ENCODE measurements around the gene CTNNA3. TPM values are rescaled to one million over a fixed set of nuclear protein-coding genes. Genes with fewer than 3 reads are reported as not detected.

Gene CTNNA3
- total and polyA plus RNA-seq, 4 experiments from 2014 or later = not detected

DNA sequence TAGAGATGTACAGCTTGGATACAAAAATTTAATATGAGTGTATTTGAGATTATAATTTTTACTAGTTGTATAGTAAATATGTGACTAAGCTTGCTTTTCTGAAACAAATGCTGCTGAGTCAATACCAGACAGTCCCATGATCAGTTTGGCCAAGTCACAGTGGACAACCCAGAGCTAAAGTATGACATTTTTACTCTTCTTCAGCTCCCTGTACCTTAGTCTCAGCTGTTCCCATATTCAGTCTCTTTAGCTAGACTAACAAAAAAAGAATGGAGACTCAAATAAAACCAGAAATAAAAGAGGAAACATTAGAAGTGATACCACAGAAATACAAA, 189.3 kb downstream of the CTNNA3 start:
- Histone ChIP-seq H3K27me3 (ENCODE audit: insufficient read depth, low read length) (no peaks in the 10 kb centered on the region), H3K4me1 (ENCODE audit: insufficient read depth, low read length) (no peaks in the 10 kb centered on the region), H3K4me3 (ENCODE audit: low read length in 2 of 2) (no peak overlapping the region), H3K27ac (ENCODE audit: low read depth, low read length) (no peak overlapping the region), H3K9me3 (ENCODE audit: control insufficient read depth in 1 of 2, low read length in 2 of 2) (no peaks in the 10 kb centered on the region), H3K36me3 (ENCODE audit: insufficient read depth, low read length) (no peaks in the 10 kb centered on the region)
- ChIA-PET POLR2A (ENCODE audit: partially characterized antibody) (no interaction called here), CTCF (ENCODE audit: partially characterized antibody) (interaction anchor here (1.2 to 2.8 kb wide), 3 partner anchors 13 to 19 kb away, joined by 3 to 15 read pairs (median 3); no protein-coding TSS in a partner anchor)
- Mint-ChIP-seq H3K36me3 (no peaks in the 10 kb centered on the region), H3K4me3 (no peak overlapping the region), H3K4me1 (no peaks in the 10 kb centered on the region), H3K9me3 (peaks cover 0 to 5% (median 0%) of the 10 kb centered on the region in 8 donors), H3K27me3 (peaks cover 0 to under 1% of the 10 kb centered on the region in 2 donors), H3K27ac (no peak overlapping the region)
- no peak for DNase-seq
- intact Hi-C loops (cut with micrococcal nuclease) = no loop called here

DNA sequence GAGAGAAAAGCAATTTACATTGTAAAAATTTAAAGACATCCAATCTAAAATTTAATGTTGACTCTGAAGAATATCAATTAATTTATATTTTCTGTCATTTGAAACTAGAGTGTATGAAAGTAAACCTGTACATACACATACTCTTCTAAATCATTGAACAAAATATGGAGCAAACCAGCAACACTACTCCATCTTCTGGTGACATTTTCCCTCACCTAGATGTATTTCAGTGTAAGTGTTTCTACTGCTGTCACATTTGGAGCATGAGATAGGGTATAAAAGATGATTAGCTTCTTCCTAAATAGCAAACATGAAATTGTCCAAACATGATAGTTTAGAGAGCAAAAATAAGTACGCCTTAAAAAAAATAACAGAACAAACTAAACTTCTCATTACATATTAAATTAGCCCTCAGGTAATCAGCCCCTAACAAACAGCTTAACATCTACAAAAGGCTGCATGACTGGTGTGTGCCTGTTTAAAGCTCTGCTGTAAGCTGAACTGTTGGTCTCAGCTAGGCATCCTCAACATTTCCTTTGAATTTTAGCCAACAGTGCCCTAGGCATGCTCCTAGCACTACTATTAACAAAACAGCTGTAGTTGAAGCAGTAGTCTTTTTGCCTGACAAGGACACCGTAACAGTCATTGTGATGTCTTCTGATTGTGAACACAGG, 189.8 kb downstream of the CTNNA3 start:
- Histone ChIP-seq H3K4me1 (ENCODE audit: insufficient read depth, low read length) (no peaks in the 10 kb centered on the region), H3K27me3 (ENCODE audit: insufficient read depth, low read length) (no peaks in the 10 kb centered on the region), H3K4me3 (ENCODE audit: low read length in 2 of 2) (no peak overlapping the region), H3K36me3 (ENCODE audit: insufficient read depth, low read length) (no peaks in the 10 kb centered on the region), H3K9me3 (ENCODE audit: control insufficient read depth in 1 of 2, low read length in 2 of 2) (no peaks in the 10 kb centered on the region), H3K27ac (ENCODE audit: low read depth, low read length) (no peak overlapping the region)
- Mint-ChIP-seq H3K36me3 (no peaks in the 10 kb centered on the region), H3K27ac (no peak overlapping the region), H3K27me3 (no peaks in the 10 kb centered on the region), H3K4me1 (no peaks in the 10 kb centered on the region), H3K4me3 (no peak overlapping the region), H3K9me3 (peaks cover 0 to 5% (median 0%) of the 10 kb centered on the region in 8 donors)
- POLR2A ChIA-PET (ENCODE audit: partially characterized antibody) = no interaction called here
- intact Hi-C loops (cut with micrococcal nuclease) = no loop called here
- CTCF ChIA-PET (ENCODE audit: partially characterized antibody) = interaction anchor here (1.2 to 2.8 kb wide), 3 partner anchors 14 to 20 kb away, joined by 3 to 15 read pairs (median 3); no protein-coding TSS in a partner anchor
- no peak for DNase-seq

- intact Hi-C loops (cut with micrococcal nuclease) = no loop called here
- H3K36me3 ChIP-seq (ENCODE audit: insufficient read depth, low read length) = no peaks in the 10 kb centered on the region
Measured at GRCh38 chr10:67492317-67493019, 203.5 kb downstream of the CTNNA3 start.

GRCh38 chr10:67487906-67488619, 207.9 kb downstream of the CTNNA3 start:
- ChIA-PET CTCF (ENCODE audit: partially characterized antibody) (no interaction called here), POLR2A (ENCODE audit: partially characterized antibody) (no interaction called here)

More at GRCh38 chr10:67492317-67493019, 203.5 kb downstream of the CTNNA3 start:
- Mint-ChIP-seq H3K36me3 (no peaks in the 10 kb centered on the region), H3K9me3 (peaks cover 0 to under 1% (median 0%) of the 10 kb centered on the region in 8 donors), H3K4me3 (no peak overlapping the region), H3K27me3 (no peaks in the 10 kb centered on the region), H3K27ac (no peak overlapping the region), H3K4me1 (no peaks in the 10 kb centered on the region)
- POLR2A ChIA-PET (ENCODE audit: partially characterized antibody) = no interaction called here
- Histone ChIP-seq H3K4me3 (ENCODE audit: low read length in 2 of 2) (no peak overlapping the region), H3K27me3 (ENCODE audit: insufficient read depth, low read length) (no peaks in the 10 kb centered on the region), H3K9me3 (ENCODE audit: control insufficient read depth in 1 of 2, low read length in 2 of 2) (no peaks in the 10 kb centered on the region), H3K4me1 (ENCODE audit: insufficient read depth, low read length) (no peaks in the 10 kb centered on the region), H3K27ac (ENCODE audit: low read depth, low read length) (no peak overlapping the region)
- CTCF ChIA-PET (ENCODE audit: partially characterized antibody) = interaction anchor here (0.9 kb wide), 1 partner anchor 27 kb away, joined by 3 read pairs; no protein-coding TSS in a partner anchor
- DNase-seq = no peak

DNA sequence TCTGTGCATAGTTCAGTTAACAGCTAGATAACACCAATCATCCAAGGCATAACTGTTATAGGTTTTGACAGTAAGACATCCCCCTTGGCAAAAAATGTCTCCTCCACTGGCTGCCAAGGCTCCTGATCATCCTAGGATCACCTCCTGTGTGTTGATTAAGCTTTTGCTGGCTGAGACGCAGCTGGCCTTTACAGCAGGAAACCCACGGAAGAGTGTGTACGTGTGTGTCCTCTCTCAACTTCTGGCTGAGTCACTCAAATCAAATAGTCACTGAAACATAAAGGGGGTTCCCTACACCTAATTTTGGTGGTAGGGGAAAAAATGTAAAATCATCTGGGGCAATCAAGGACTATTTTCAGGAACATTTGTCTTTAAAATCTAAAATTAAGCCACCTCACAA, 208.8 kb downstream of the CTNNA3 start:
- Histone ChIP-seq H3K36me3 (ENCODE audit: insufficient read depth, low read length) (no peaks in the 10 kb centered on the region), H3K9me3 (ENCODE audit: control insufficient read depth in 1 of 2, low read length in 2 of 2) (no peaks in the 10 kb centered on the region), H3K27me3 (ENCODE audit: insufficient read depth, low read length) (no peaks in the 10 kb centered on the region), H3K4me1 (ENCODE audit: insufficient read depth, low read length) (no peaks in the 10 kb centered on the region), H3K27ac (ENCODE audit: low read depth, low read length) (no peak overlapping the region), H3K4me3 (ENCODE audit: low read length in 2 of 2) (no peak overlapping the region)
- H3K4me3 Mint-ChIP-seq = no peak overlapping the region
- H3K36me3 Mint-ChIP-seq = no peaks in the 10 kb centered on the region
- no peak overlapping the region for H3K27ac Mint-ChIP-seq
- no peak for DNase-seq
- intact Hi-C loops (cut with micrococcal nuclease) = no loop called here
- no peaks in the 10 kb centered on the region for H3K4me1 Mint-ChIP-seq
- CTCF ChIA-PET (ENCODE audit: partially characterized antibody) = no interaction called here
- H3K9me3 Mint-ChIP-seq = peaks cover 0 to 4% (median 2%) of the 10 kb centered on the region in 8 donors
- POLR2A ChIA-PET (ENCODE audit: partially characterized antibody) = no interaction called here
- H3K27me3 Mint-ChIP-seq = peaks cover 3 to 6% of the 10 kb centered on the region in 2 donors

More at GRCh38 chr10:67487906-67488619, 207.9 kb downstream of the CTNNA3 start:
- no peaks in the 10 kb centered on the region for H3K36me3 ChIP-seq (ENCODE audit: insufficient read depth, low read length)
- no peaks in the 10 kb centered on the region for H3K27me3 ChIP-seq (ENCODE audit: insufficient read depth, low read length)
- H3K4me3 ChIP-seq (ENCODE audit: low read length in 2 of 2) = no peak overlapping the region
- DNase-seq = no peak
- H3K27ac ChIP-seq (ENCODE audit: low read depth, low read length) = no peak overlapping the region
- intact Hi-C loops (cut with micrococcal nuclease) = no loop called here
- Mint-ChIP-seq H3K27ac (no peak overlapping the region), H3K4me3 (no peak overlapping the region), H3K9me3 (peaks cover 0 to 4% (median 2%) of the 10 kb centered on the region in 8 donors), H3K4me1 (no peaks in the 10 kb centered on the region), H3K27me3 (peaks cover 3 to 6% of the 10 kb centered on the region in 2 donors), H3K36me3 (no peaks in the 10 kb centered on the region)
- H3K9me3 ChIP-seq (ENCODE audit: control insufficient read depth in 1 of 2, low read length in 2 of 2) = no peaks in the 10 kb centered on the region
- no peaks in the 10 kb centered on the region for H3K4me1 ChIP-seq (ENCODE audit: insufficient read depth, low read length)

- Histone ChIP-seq H3K27ac (ENCODE audit: low read depth, low read length) (no peak overlapping the region), H3K4me3 (ENCODE audit: low read length in 2 of 2) (no peak overlapping the region), H3K9me3 (ENCODE audit: control insufficient read depth in 1 of 2, low read length in 2 of 2) (peaks cover 0 to 4% of the 10 kb centered on the region in 2 donors), H3K27me3 (ENCODE audit: insufficient read depth, low read length) (no peaks in the 10 kb centered on the region), H3K4me1 (ENCODE audit: insufficient read depth, low read length) (no peaks in the 10 kb centered on the region), H3K36me3 (ENCODE audit: insufficient read depth, low read length) (no peaks in the 10 kb centered on the region)
- H3K27ac Mint-ChIP-seq = no peak overlapping the region
- ChIA-PET POLR2A (ENCODE audit: partially characterized antibody) (no interaction called here), CTCF (ENCODE audit: partially characterized antibody) (no interaction called here)
- peaks cover 3 to 42% (median 26%) of the 10 kb centered on the region in 8 donors for H3K9me3 Mint-ChIP-seq
- peaks cover 0 to 4% of the 10 kb centered on the region in 2 donors for H3K36me3 Mint-ChIP-seq
- intact Hi-C loops (cut with micrococcal nuclease) = no loop called here
- no peaks in the 10 kb centered on the region for H3K4me1 Mint-ChIP-seq
- H3K4me3 Mint-ChIP-seq = no peak overlapping the region
- H3K27me3 Mint-ChIP-seq = peaks cover 2% of the 10 kb centered on the region in 2 donors
- no peak for DNase-seq
Measured at GRCh38 chr10:67477868-67478267, 218.1 kb downstream of the CTNNA3 start.

DNA sequence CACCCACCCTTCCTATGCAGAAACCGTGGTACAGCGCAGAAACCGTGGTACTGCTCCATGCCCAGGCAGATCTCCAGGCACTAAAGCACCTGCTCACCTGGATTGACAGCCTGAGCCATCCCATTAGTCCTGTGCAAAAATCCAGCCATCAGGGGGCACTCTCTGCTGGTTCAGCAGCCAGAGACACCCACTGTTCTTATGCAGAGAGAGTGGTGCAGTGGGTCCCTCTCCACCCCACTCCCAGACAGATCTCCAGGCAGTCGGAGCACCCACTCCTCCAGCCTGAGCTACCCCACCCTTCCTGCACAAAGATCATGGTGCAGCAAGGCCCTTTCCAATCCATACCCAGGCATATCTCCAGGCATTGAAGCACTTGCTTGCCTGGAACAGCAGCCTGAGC, 219.8 kb downstream of the CTNNA3 start:
- Mint-ChIP-seq H3K4me3 (no peak overlapping the region), H3K9me3 (peaks cover 3 to 42% (median 26%) of the 10 kb centered on the region in 8 donors), H3K36me3 (peaks cover 0 to 4% of the 10 kb centered on the region in 2 donors), H3K4me1 (peaks cover 0 to 5% (median under 1%) of the 10 kb centered on the region in 4 donors), H3K27me3 (peaks cover 2 to 5% of the 10 kb centered on the region in 2 donors), H3K27ac (no peak overlapping the region)
- intact Hi-C loops (cut with micrococcal nuclease) = no loop called here
- no peaks in the 10 kb centered on the region for H3K27me3 ChIP-seq (ENCODE audit: insufficient read depth, low read length)
- ChIA-PET CTCF (ENCODE audit: partially characterized antibody) (no interaction called here), POLR2A (ENCODE audit: partially characterized antibody) (no interaction called here)
- DNase-seq = no peak
- peaks cover 0 to 4% of the 10 kb centered on the region in 2 donors for H3K9me3 ChIP-seq (ENCODE audit: control insufficient read depth in 1 of 2, low read length in 2 of 2)
- no peaks in the 10 kb centered on the region for H3K36me3 ChIP-seq (ENCODE audit: insufficient read depth, low read length)
- no peak overlapping the region for H3K27ac ChIP-seq (ENCODE audit: low read depth, low read length)
- H3K4me3 ChIP-seq (ENCODE audit: low read length in 2 of 2) = no peak overlapping the region
- no peaks in the 10 kb centered on the region for H3K4me1 ChIP-seq (ENCODE audit: insufficient read depth, low read length)
